ENCODE data around the gene CNPY4.

Gene CNPY4

GRCh38 chr7:100102950-100103840 is 16.2 kb upstream of the CNPY4 start:
- no peaks in the 10 kb centered on the region for H3K27me3 ChIP-seq (replicated peaks; ENCODE audit: insufficient read depth, low read length)
- no peak overlapping the region for H3K4me3 ChIP-seq (ENCODE audit: low read length)
- H3K36me3 ChIP-seq (replicated peaks; ENCODE audit: insufficient read depth, low read length): peaks cover 14% of the 10 kb centered on the region
- no peaks in the 10 kb centered on the region for H3K9me3 ChIP-seq (replicated peaks; ENCODE audit: insufficient read depth, low read length)
- 0 out of 2 replicates have a peak, but pooled peaks cover 4% of the 10 kb centered on the region for H3F3A ChIP-seq (ENCODE audit: insufficient read depth, low read length)
- peaks cover 9% of the 10 kb centered on the region; the same call in 1 of the 2 replicates for H4K20me1 ChIP-seq (ENCODE audit: insufficient read depth, low read length)
- DNase-seq: no peak
- no peak overlapping the region for H3K4me2 ChIP-seq (ENCODE audit: low read depth, low read length)
- peaks cover 36% of the 10 kb centered on the region for H3K79me2 ChIP-seq (ENCODE audit: low read length)
- H3K9ac ChIP-seq (ENCODE audit: low read length): no peak overlapping the region
- peaks cover 12% of the 10 kb centered on the region for H3K4me1 ChIP-seq (ENCODE audit: low read length)
- TF ChIP-seq EZH2 (optimal IDR thresholded peaks at IDR 0.05; ENCODE audit: low read depth, low read length): no peak
- TF ChIP-seq CTCF (IDR thresholded peaks at IDR 0.05; ENCODE audit: low read length): no peak
- no peak for TF ChIP-seq EZH2phosphoT487 (IDR thresholded peaks at IDR 0.05; ENCODE audit: low read length)
- H3K9me2 ChIP-seq (replicated peaks; ENCODE audit: insufficient read depth, low read length): no peaks in the 10 kb centered on the region
- H3K27ac ChIP-seq (ENCODE audit: low read length): no peak overlapping the region
- no peak overlapping the region for H2AFZ ChIP-seq (ENCODE audit: low read length)

GRCh38 chr7:100105534-100105933 is 13.9 kb upstream of the CNPY4 start:
- Histone ChIP-seq H3K4me1 (ENCODE audit: low read length) (peaks cover 5% of the 10 kb centered on the region; the same call in 1 of the 2 replicates), H3F3A (ENCODE audit: insufficient read depth, low read length) (no peaks in the 10 kb centered on the region), H3K4me2 (ENCODE audit: low read depth, low read length) (no peak overlapping the region), H3K9me3 (replicated peaks; ENCODE audit: insufficient read depth, low read length) (no peaks in the 10 kb centered on the region), H3K9me2 (replicated peaks; ENCODE audit: insufficient read depth, low read length) (no peaks in the 10 kb centered on the region), H4K20me1 (ENCODE audit: insufficient read depth, low read length) (no peaks in the 10 kb centered on the region), H3K4me3 (ENCODE audit: low read length) (no peak overlapping the region), H3K27ac (ENCODE audit: low read length) (no peak overlapping the region), H2AFZ (ENCODE audit: low read length) (no peak overlapping the region), H3K27me3 (replicated peaks; ENCODE audit: insufficient read depth, low read length) (no peaks in the 10 kb centered on the region), H3K36me3 (replicated peaks; ENCODE audit: insufficient read depth, low read length) (no peaks in the 10 kb centered on the region), H3K79me2 (ENCODE audit: low read length) (peaks cover 12% of the 10 kb centered on the region), H3K9ac (ENCODE audit: low read length) (no peak overlapping the region)
- no peak for DNase-seq
- TF ChIP-seq EZH2phosphoT487 (IDR thresholded peaks at IDR 0.05; ENCODE audit: low read length): no peak
- TF ChIP-seq EZH2 (optimal IDR thresholded peaks at IDR 0.05; ENCODE audit: low read depth, low read length): no peak
- TF ChIP-seq CTCF (IDR thresholded peaks at IDR 0.05; ENCODE audit: low read length): no peak

- Histone ChIP-seq H3K9ac (ENCODE audit: low read length) (no peak overlapping the region), H3K4me1 (ENCODE audit: low read length) (peaks cover 5% of the 10 kb centered on the region; the same call in 1 of the 2 replicates), H2AFZ (ENCODE audit: low read length) (no peak overlapping the region), H4K20me1 (ENCODE audit: insufficient read depth, low read length) (no peaks in the 10 kb centered on the region), H3K36me3 (replicated peaks; ENCODE audit: insufficient read depth, low read length) (no peaks in the 10 kb centered on the region), H3K4me3 (ENCODE audit: low read length) (no peak overlapping the region), H3K9me2 (replicated peaks; ENCODE audit: insufficient read depth, low read length) (no peaks in the 10 kb centered on the region), H3K27me3 (replicated peaks; ENCODE audit: insufficient read depth, low read length) (no peaks in the 10 kb centered on the region), H3K79me2 (ENCODE audit: low read length) (peaks cover 6% of the 10 kb centered on the region), H3K27ac (ENCODE audit: low read length) (no peak overlapping the region), H3K4me2 (ENCODE audit: low read depth, low read length) (no peak overlapping the region), H3K9me3 (replicated peaks; ENCODE audit: insufficient read depth, low read length) (no peaks in the 10 kb centered on the region), H3F3A (ENCODE audit: insufficient read depth, low read length) (no peaks in the 10 kb centered on the region)
- no peak for DNase-seq
- no peak for TF ChIP-seq EZH2 (optimal IDR thresholded peaks at IDR 0.05; ENCODE audit: low read depth, low read length)
- no peak for TF ChIP-seq CTCF (IDR thresholded peaks at IDR 0.05; ENCODE audit: low read length)
- no peak for TF ChIP-seq EZH2phosphoT487 (IDR thresholded peaks at IDR 0.05; ENCODE audit: low read length)
These were observed 12.8 kb upstream of the CNPY4 start for GRCh38 chr7:100106633-100107032.
